Measurements from ENCODE around the gene NFE2L1. TPM values are rescaled to one million over a fixed set of nuclear protein-coding genes. Genes with fewer than 3 reads are reported as not detected.

The NFE2L1 gene
- polyA plus RNA-seq, 1 donor = 78.8 TPM

- WGBS (ENCODE audit: insufficient coverage, low lambda C conversion rate) = 0% methylated on average over 1 of the region's 26 CpGs
- Histone ChIP-seq H3K27me3 (ENCODE audit: control insufficient read depth, insufficient read depth, low read length) (no peaks in the 10 kb centered on the region), H3K36me3 (ENCODE audit: control insufficient read depth, insufficient read depth, low read length) (peaks cover 18% of the 10 kb centered on the region), H3K27ac (ENCODE audit: low read length) (peak overlapping the region; percentile 98), H3K4me1 (ENCODE audit: control insufficient read depth, insufficient read depth, low read length) (peaks cover 35% of the 10 kb centered on the region), H3K4me3 (ENCODE audit: low read length) (peak overlapping the region; percentile 80), H3K9me3 (ENCODE audit: control insufficient read depth, low read depth, low read length) (no peaks in the 10 kb centered on the region)
- DNase-seq = peak in 1 of 2 donors; percentile 38
These were observed 932 bp upstream of the NFE2L1 start for GRCh38 chr17:48047113-48047740.

- Histone ChIP-seq H3K9me3 (ENCODE audit: control insufficient read depth, low read depth, low read length) (no peaks in the 10 kb centered on the region), H3K27ac (ENCODE audit: low read length) (peak overlapping the region; percentile 98), H3K27me3 (ENCODE audit: control insufficient read depth, insufficient read depth, low read length) (no peaks in the 10 kb centered on the region), H3K4me1 (ENCODE audit: control insufficient read depth, insufficient read depth, low read length) (peaks cover 49% of the 10 kb centered on the region), H3K4me3 (ENCODE audit: low read length) (peak overlapping the region; percentile 80), H3K36me3 (ENCODE audit: control insufficient read depth, insufficient read depth, low read length) (peaks cover 29% of the 10 kb centered on the region)
- WGBS (ENCODE audit: insufficient coverage, low lambda C conversion rate) = no CpG with 5 or more reads among the region's 53 CpGs
- DNase-seq = peak; percentile 86 to 94
These were observed 396 bp downstream of the NFE2L1 start for GRCh38 chr17:48048384-48049126.

- no CpG with 5 or more reads among the region's 10 CpGs for WGBS (ENCODE audit: insufficient coverage, low lambda C conversion rate)
- Histone ChIP-seq H3K4me1 (ENCODE audit: control insufficient read depth, insufficient read depth, low read length) (peaks cover 67% of the 10 kb centered on the region), H3K36me3 (ENCODE audit: control insufficient read depth, insufficient read depth, low read length) (peaks cover 48% of the 10 kb centered on the region), H3K4me3 (ENCODE audit: low read length) (no peak overlapping the region), H3K27me3 (ENCODE audit: control insufficient read depth, insufficient read depth, low read length) (no peaks in the 10 kb centered on the region), H3K27ac (ENCODE audit: low read length) (no peak overlapping the region), H3K9me3 (ENCODE audit: control insufficient read depth, low read depth, low read length) (no peaks in the 10 kb centered on the region)
- no peak for DNase-seq
These were observed 3.1 kb downstream of the NFE2L1 start for GRCh38 chr17:48051283-48051682.

GRCh38 chr17:48051706-48052486 lies 3.7 kb downstream of the NFE2L1 start:
- Histone ChIP-seq H3K27ac (ENCODE audit: low read length) (no peak overlapping the region), H3K27me3 (ENCODE audit: control insufficient read depth, insufficient read depth, low read length) (no peaks in the 10 kb centered on the region), H3K4me1 (ENCODE audit: control insufficient read depth, insufficient read depth, low read length) (peaks cover 62% of the 10 kb centered on the region), H3K36me3 (ENCODE audit: control insufficient read depth, insufficient read depth, low read length) (peaks cover 54% of the 10 kb centered on the region), H3K9me3 (ENCODE audit: control insufficient read depth, low read depth, low read length) (no peaks in the 10 kb centered on the region), H3K4me3 (ENCODE audit: low read length) (no peak overlapping the region)
- WGBS (ENCODE audit: insufficient coverage, low lambda C conversion rate) = no CpG with 5 or more reads among the region's 5 CpGs
- DNase-seq = peak; percentile 30 to 49

GRCh38 chr17:48052956-48053757 lies 5.0 kb downstream of the NFE2L1 start:
- no CpG with 5 or more reads among the region's 5 CpGs for WGBS (ENCODE audit: insufficient coverage, low lambda C conversion rate)
- Histone ChIP-seq H3K4me1 (ENCODE audit: control insufficient read depth, insufficient read depth, low read length) (peaks cover 58% of the 10 kb centered on the region), H3K27ac (ENCODE audit: low read length) (no peak overlapping the region), H3K4me3 (ENCODE audit: low read length) (no peak overlapping the region), H3K36me3 (ENCODE audit: control insufficient read depth, insufficient read depth, low read length) (peaks cover 67% of the 10 kb centered on the region), H3K9me3 (ENCODE audit: control insufficient read depth, low read depth, low read length) (no peaks in the 10 kb centered on the region), H3K27me3 (ENCODE audit: control insufficient read depth, insufficient read depth, low read length) (no peaks in the 10 kb centered on the region)
- peak in 1 of 2 donors; percentile 28 for DNase-seq

- H3K4me3 ChIP-seq (ENCODE audit: low read length) = no peak overlapping the region
- no peaks in the 10 kb centered on the region for H3K27me3 ChIP-seq (ENCODE audit: control insufficient read depth, insufficient read depth, low read length)
- no peak for DNase-seq
- no peak overlapping the region for H3K27ac ChIP-seq (ENCODE audit: low read length)
- no CpG with 5 or more reads among the region's 6 CpGs for WGBS (ENCODE audit: insufficient coverage, low lambda C conversion rate)
- no peaks in the 10 kb centered on the region for H3K9me3 ChIP-seq (ENCODE audit: control insufficient read depth, low read depth, low read length)
- H3K4me1 ChIP-seq (ENCODE audit: control insufficient read depth, insufficient read depth, low read length) = peaks cover 58% of the 10 kb centered on the region
- H3K36me3 ChIP-seq (ENCODE audit: control insufficient read depth, insufficient read depth, low read length) = peaks cover 73% of the 10 kb centered on the region
These were observed 5.6 kb downstream of the NFE2L1 start for GRCh38 chr17:48053758-48054237.

- Histone ChIP-seq H3K27me3 (ENCODE audit: control insufficient read depth, insufficient read depth, low read length) (no peaks in the 10 kb centered on the region), H3K4me3 (ENCODE audit: low read length) (no peak overlapping the region), H3K4me1 (ENCODE audit: control insufficient read depth, insufficient read depth, low read length) (peaks cover 58% of the 10 kb centered on the region), H3K9me3 (ENCODE audit: control insufficient read depth, low read depth, low read length) (no peaks in the 10 kb centered on the region), H3K27ac (ENCODE audit: low read length) (no peak overlapping the region), H3K36me3 (ENCODE audit: control insufficient read depth, insufficient read depth, low read length) (peaks cover 80% of the 10 kb centered on the region)
- DNase-seq = peak; percentile 33 to 58
- WGBS (ENCODE audit: insufficient coverage, low lambda C conversion rate) = 45% methylated on average over 2 of the region's 34 CpGs
These were observed 6.4 kb downstream of the NFE2L1 start for GRCh38 chr17:48054238-48055185.

GRCh38 chr17:48055531-48056245 lies 7.5 kb downstream of the NFE2L1 start:
- DNase-seq = no peak
- no CpG with 5 or more reads among the region's 5 CpGs for WGBS (ENCODE audit: insufficient coverage, low lambda C conversion rate)

More at GRCh38 chr17:48055531-48056245, 7.5 kb downstream of the NFE2L1 start:
- no peak overlapping the region for H3K4me3 ChIP-seq (ENCODE audit: low read length)
- H3K36me3 ChIP-seq (ENCODE audit: control insufficient read depth, insufficient read depth, low read length) = peaks cover 88% of the 10 kb centered on the region
- no peak overlapping the region for H3K27ac ChIP-seq (ENCODE audit: low read length)
- H3K27me3 ChIP-seq (ENCODE audit: control insufficient read depth, insufficient read depth, low read length) = no peaks in the 10 kb centered on the region
- no peaks in the 10 kb centered on the region for H3K9me3 ChIP-seq (ENCODE audit: control insufficient read depth, low read depth, low read length)
- H3K4me1 ChIP-seq (ENCODE audit: control insufficient read depth, insufficient read depth, low read length) = peaks cover 47% of the 10 kb centered on the region
